Ishikawa (cell line): ENCODE data around the gene FGF10.

Experiments
- CEBPB ChIP-seq: IDR thresholded peaks from 2 replicates; pipeline ENCODE4 v1.6.1; 2012
- CREB1 ChIP-seq: IDR thresholded peaks from 2 replicates; pipeline ENCODE4 v1.6.1; 2012; ENCODE audit warnings: low read depth
- EGR1 ChIP-seq: IDR thresholded peaks from 2 replicates; pipeline ENCODE4 v1.6.1; 2012
- EP300 ChIP-seq: IDR thresholded peaks from 2 replicates; pipeline ENCODE4 v1.6.1; 2012; ENCODE audit warnings: borderline replicate concordance
- FOXM1 ChIP-seq: IDR thresholded peaks from 2 replicates; pipeline ENCODE4 v1.6.1; 2012; ENCODE audit warnings: low read depth, borderline replicate concordance
- NFIC ChIP-seq: IDR thresholded peaks from 2 replicates; pipeline ENCODE4 v1.6.1; 2012
- RAD21 ChIP-seq: IDR thresholded peaks from 2 replicates; pipeline ENCODE4 v1.6.1; 2012; ENCODE audit warnings: low read depth
- TAF1 ChIP-seq: IDR thresholded peaks from 2 replicates; pipeline ENCODE4 v1.6.1; 2012; ENCODE audit warnings: low read depth, mild to moderate bottlenecking
- TCF12 ChIP-seq: IDR thresholded peaks from 2 replicates; pipeline ENCODE4 v1.6.1; 2012; ENCODE audit warnings: low read depth
- TEAD4 ChIP-seq: IDR thresholded peaks from 2 replicates; pipeline ENCODE4 v1.6.1; 2012
- YY1 ChIP-seq: IDR thresholded peaks from 2 replicates; pipeline ENCODE4 v1.6.1; 2012; ENCODE audit warnings: low read depth
- ZBTB7A ChIP-seq: IDR thresholded peaks from 2 replicates; pipeline ENCODE4 v1.6.1; 2012; ENCODE audit warnings: low read depth
- TF ChIP-seq, protein P1 (sequence below): IDR thresholded peaks from 2 replicates; pipeline ENCODE4 v1.6.1; 2012
- TF ChIP-seq, protein P2 (sequence below): IDR thresholded peaks from 2 replicates; pipeline ENCODE4 v1.6.1; 2012
- TF ChIP-seq, protein P3 (sequence below): IDR thresholded peaks from 2 replicates; pipeline ENCODE4 v1.6.1; 2012; ENCODE audit warnings: low read depth, mild to moderate bottlenecking

Gene FGF10

DNA sequence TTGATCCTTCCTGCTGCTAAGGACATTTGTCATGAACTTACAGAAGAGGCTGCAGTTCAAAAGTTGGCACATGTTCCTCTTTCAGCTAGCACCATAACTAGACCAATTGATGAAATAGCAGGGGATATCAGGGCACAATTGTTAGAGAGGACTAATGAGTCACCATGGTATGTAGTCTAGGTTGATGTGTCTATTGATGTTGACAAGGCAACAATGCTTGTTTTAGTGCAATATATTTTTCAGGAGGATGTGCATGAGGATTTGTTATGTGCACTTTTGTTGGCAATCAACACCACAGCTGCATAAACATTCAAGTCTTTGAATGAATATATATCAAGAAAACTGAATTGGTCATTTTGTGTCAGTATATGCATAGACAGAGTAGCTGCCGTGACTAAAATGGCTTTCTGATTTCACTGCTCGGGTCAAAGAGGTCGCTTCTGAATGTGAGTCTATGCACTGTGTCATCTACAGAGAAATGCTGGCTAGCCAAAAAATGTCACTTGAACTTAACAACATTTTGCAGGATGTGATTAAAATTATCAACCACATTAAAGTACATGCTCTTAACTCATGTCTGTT, 68.0 kb downstream of the FGF10 start:
- TF ChIP-seq NFIC, result no peak
- TF ChIP-seq, protein P1, sequence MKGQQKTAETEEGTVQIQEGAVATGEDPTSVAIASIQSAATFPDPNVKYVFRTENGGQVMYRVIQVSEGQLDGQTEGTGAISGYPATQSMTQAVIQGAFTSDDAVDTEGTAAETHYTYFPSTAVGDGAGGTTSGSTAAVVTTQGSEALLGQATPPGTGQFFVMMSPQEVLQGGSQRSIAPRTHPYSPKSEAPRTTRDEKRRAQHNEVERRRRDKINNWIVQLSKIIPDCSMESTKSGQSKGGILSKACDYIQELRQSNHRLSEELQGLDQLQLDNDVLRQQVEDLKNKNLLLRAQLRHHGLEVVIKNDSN, result no peak
- no peak for TF ChIP-seq CEBPB
- TF ChIP-seq EGR1, result no peak
- TF ChIP-seq TEAD4, result no peak
- no peak for TF ChIP-seq RAD21
- TF ChIP-seq, protein P2, sequence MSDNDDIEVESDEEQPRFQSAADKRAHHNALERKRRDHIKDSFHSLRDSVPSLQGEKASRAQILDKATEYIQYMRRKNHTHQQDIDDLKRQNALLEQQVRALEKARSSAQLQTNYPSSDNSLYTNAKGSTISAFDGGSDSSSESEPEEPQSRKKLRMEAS, result no peak
- no peak for TF ChIP-seq ZBTB7A
- no peak for TF ChIP-seq TCF12
- no peak for TF ChIP-seq FOXM1

DNA sequence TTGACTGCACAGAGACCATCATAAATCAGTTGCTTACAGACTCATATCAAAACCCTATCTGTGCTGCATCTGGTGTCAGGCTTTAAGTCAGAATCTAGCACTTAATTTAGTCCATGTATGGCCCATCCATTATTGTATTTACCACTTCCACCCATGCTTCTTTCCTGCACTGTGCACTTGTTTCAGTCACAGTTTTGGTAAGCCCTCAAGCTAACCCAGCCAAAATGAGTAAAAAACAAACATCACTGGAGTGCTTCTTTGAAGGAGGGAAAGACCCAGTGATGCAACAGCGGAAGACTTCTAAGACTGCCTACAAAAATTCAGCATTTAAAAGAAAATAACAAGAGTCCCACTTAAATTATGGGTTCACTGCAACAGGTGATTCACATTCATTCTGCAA, 69.0 kb downstream of the FGF10 start:
- TF ChIP-seq NFIC, result no peak
- TF ChIP-seq FOXM1, result no peak
- TF ChIP-seq RAD21, result no peak
- TF ChIP-seq YY1, result no peak
- no peak for TF ChIP-seq ZBTB7A
- no peak for TF ChIP-seq CREB1
- TF ChIP-seq TCF12, result no peak
- no peak for TF ChIP-seq EGR1
- no peak for TF ChIP-seq EP300
- TF ChIP-seq, protein P1, result no peak
- no peak for TF ChIP-seq TEAD4
- no peak for TF ChIP-seq TAF1
- TF ChIP-seq, protein P3, sequence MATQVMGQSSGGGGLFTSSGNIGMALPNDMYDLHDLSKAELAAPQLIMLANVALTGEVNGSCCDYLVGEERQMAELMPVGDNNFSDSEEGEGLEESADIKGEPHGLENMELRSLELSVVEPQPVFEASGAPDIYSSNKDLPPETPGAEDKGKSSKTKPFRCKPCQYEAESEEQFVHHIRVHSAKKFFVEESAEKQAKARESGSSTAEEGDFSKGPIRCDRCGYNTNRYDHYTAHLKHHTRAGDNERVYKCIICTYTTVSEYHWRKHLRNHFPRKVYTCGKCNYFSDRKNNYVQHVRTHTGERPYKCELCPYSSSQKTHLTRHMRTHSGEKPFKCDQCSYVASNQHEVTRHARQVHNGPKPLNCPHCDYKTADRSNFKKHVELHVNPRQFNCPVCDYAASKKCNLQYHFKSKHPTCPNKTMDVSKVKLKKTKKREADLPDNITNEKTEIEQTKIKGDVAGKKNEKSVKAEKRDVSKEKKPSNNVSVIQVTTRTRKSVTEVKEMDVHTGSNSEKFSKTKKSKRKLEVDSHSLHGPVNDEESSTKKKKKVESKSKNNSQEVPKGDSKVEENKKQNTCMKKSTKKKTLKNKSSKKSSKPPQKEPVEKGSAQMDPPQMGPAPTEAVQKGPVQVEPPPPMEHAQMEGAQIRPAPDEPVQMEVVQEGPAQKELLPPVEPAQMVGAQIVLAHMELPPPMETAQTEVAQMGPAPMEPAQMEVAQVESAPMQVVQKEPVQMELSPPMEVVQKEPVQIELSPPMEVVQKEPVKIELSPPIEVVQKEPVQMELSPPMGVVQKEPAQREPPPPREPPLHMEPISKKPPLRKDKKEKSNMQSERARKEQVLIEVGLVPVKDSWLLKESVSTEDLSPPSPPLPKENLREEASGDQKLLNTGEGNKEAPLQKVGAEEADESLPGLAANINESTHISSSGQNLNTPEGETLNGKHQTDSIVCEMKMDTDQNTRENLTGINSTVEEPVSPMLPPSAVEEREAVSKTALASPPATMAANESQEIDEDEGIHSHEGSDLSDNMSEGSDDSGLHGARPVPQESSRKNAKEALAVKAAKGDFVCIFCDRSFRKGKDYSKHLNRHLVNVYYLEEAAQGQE, result no peak

DNA sequence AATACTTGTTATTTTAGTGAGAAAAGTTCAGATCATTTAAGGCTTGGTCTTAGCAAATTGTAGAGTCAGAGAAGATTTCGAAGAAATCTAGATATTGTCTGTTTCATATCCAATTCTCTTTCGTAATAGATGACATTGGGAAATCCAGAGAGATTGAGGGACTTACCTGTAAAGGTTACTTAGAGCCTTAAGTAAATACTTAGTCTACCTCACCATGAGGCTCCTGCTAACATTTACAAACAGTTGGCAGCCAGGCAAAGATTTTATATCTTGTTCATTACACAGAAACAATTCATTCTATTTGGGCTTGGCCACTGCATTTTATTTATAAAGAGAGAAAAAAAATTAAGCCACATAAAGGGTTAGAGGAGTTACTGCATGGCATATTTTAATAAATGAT, 70.3 kb downstream of the FGF10 start:
- TF ChIP-seq EGR1 (no peak), RAD21 (no peak), ZBTB7A (no peak), TAF1 (no peak), CREB1 (no peak), NFIC (no peak), TEAD4 (no peak), FOXM1 (no peak), YY1 (no peak), CEBPB (no peak), TCF12 (no peak), EP300 (no peak)
- TF ChIP-seq, protein P3, result no peak
- TF ChIP-seq, protein P2, result no peak
- TF ChIP-seq, protein P1, result no peak

DNA sequence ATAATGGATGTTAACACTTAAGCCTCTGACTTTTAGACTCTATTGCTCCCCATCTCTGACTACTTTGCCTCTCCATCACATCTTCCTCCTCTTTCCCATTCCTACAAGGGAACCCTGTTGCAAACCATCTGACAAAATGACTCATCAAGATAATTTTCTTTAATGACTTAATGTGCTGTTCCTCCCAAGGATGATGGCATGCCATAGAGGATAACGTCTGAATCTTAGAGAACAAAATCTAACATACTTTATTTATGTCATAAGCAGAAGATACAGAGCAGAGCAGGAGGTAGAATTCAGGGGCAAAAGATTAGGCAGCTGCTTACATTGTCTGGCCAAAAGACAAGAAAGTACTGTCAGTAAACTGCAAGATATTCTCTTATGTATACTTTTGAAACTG, 76.8 kb downstream of the FGF10 start:
- TF ChIP-seq, protein P1, result no peak
- TF ChIP-seq CEBPB, result no peak
- no peak for TF ChIP-seq ZBTB7A
- no peak for TF ChIP-seq EGR1
- TF ChIP-seq RAD21, result no peak
- no peak for TF ChIP-seq TCF12
- TF ChIP-seq YY1, result no peak
- TF ChIP-seq, protein P3, result no peak
- no peak for TF ChIP-seq NFIC
- no peak for TF ChIP-seq TEAD4
- no peak for TF ChIP-seq FOXM1
- no peak for TF ChIP-seq CREB1
- no peak for TF ChIP-seq EP300
- no peak for TF ChIP-seq TAF1
- TF ChIP-seq, protein P2, result no peak
